GM19395 (cell line): ENCODE data around the gene PPARA.

ENCODE experiments used
- ATAC-seq: cut with Tn5 transposase; IDR thresholded peaks from one replicate; pipeline ENCODE4 v1.9.1; 2021; ENCODE audit warnings: mild to moderate bottlenecking, moderate library complexity; ENCODE audit not compliant: unreplicated experiment

PPARA gene

DNA sequence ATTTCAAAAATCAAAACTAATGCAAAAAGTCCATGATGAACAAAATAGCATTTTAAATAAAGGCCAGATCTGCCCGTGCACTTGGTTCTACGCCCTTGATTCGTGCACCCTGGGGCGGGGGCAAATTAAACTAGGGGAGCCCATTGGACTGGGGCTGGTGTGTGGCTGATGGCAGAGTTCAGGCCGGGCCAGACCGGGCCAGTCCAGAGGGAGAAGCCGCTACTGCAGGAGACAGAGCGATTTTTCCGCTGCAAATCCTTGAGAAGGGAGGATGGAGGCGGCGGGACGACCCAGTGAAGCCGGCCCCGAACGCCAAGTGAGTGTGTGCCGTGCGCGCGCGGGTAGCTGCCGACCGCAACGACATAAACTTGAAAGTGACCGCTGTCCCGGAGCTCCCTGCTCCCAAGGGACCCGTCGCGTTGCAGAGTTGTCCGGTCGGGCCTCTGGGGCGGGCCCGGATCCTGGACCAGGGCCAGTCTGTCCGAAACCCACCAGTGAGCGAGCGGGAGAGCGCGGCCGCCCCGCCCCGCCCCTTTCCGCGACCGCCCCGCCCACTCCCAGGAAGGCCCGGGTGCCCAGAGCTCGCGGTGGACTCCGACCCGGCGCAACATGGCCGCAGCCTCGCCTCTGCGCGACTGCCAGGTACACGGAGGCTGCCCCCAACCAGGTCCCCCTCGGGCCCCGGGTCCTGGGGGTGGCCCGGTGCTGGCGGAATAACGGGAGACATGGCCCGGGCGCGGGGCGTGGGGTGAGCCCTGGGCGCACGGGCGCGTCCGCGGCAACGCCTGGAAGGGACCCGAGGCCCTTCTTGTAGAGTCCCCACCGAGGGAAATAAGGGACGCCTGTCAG, 117.3 kb downstream of the PPARA start, which contains the start of gene TTC38:
Gene TTC38, plus strand, starts transcription at position 578 of the 849 bp plus-strand sequence. Its CDS starts 32 bp downstream, at position 610.
- peak; percentile 79 for ATAC-seq

GRCh38 chr22:46269564-46269963, 119.2 kb downstream of the PPARA start:
- no peak for ATAC-seq

DNA sequence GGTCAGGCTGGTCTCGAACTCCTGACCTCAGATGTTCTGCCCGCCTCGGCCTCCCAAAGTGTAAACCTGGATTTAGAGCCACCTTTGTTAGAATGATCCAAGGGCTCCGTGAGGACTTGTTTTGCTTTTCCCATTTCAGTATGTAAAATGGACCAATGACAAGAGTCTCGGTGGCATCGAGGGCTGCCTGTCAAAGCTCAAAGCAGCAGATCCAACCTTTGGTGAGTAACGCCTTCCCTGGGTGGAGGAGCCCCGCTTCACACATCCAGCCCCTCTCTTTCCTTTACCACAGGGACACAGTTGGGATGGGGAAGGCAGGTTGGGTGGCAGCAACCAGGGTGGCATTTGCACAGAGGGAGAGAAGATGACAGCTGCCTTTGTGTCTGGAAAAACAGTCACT, 121.9 kb downstream of the PPARA start:
- no peak for ATAC-seq

DNA sequence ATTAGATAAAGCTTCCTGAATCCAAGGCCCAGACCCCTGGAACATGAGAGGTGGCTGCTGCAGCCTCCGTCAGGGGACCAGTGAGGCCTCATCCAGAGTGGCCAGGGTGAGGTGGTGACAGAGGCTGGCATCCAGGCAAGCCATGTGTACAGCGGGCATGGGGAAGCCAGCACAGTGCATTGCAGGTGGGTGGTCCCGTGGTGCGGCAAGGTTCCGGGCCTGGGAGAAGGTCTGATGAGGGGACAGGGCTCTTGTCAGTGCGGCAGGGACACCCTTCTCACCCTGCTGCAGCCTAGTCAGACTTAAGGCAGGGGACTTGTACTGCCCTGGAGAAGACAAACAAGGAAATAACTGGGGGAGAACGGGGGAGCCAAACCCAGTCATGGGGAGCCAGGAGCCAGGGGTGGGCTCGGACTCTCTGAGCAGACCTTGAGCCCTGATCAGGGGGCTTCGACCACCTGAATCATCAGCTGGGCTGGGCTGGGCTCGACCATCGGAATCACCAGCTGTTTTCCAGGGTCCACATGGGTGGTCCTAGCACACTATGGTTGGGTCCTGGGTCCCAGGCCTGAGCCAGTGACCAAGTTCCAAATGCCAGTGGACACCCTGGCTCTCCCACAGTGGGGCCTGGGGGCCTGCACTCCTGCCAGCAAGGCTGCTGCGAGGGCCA, 122.6 kb downstream of the PPARA start:
- ATAC-seq, result no peak

GRCh38 chr22:46273432-46274148, 123.3 kb downstream of the PPARA start:
- ATAC-seq, result no peak

GRCh38 chr22:46274381-46274780, 124.1 kb downstream of the PPARA start:
- no peak for ATAC-seq

GRCh38 chr22:46275455-46276122, 125.3 kb downstream of the PPARA start:
- no peak for ATAC-seq

DNA sequence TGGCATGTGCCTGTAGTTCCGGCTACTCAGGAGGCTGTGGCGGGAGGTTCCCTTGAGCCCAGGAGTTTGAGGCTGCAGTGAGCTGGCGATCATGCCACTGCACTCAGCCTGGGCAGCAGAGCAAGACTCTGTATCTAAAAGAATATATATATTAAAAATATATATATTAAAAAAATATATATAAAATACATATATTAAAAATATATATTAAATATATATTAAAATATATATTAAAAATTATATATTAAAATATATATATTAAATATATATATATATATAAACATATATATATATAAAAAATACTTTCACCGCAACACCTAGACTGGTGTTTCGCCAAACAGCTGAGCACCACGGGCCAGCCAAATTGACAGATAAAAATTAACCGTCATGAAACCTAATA, 126.2 kb downstream of the PPARA start:
- no peak for ATAC-seq

- ATAC-seq, result no peak
Measured at GRCh38 chr22:46278656-46279645, 128.6 kb downstream of the PPARA start.

DNA sequence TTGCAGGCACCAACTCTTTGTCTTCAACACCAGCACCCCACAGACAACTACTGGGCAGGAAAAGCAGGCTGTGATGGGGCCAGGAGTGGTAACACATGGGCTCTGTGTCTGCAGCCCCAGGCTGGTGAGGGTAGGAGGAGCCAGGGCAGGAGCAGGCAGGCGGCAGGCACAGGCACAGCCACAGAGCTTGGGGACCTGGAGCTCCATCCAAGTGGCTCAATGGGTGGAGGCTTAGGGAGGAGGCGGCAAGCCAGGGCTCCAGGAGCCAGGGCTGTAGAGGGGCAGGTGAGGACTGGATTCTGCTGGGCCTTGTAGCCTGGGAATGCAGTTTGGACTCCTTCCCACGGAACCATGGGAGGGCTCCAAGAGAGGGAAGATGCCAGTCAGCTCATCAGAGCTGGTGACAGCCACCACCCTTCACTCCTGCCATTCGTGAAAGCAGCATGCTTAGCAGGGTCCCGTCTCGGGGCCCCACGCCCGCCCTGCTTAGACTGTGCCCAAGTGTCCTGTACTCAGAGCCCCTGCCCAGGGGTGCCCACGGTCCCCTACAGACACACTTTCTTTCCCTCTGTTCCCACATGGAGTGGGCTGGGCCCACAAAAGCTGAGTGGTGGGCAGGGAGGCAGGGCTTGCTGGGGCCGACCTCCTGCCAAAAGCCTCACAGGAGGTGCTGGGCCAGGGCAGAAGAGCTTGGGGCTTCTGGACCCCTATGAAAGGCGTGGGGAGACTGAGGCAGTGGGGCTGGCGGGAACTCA, 129.9 kb downstream of the PPARA start:
- no peak for ATAC-seq

- ATAC-seq, result no peak
Measured at GRCh38 chr22:46280999-46281623, 130.8 kb downstream of the PPARA start.

DNA sequence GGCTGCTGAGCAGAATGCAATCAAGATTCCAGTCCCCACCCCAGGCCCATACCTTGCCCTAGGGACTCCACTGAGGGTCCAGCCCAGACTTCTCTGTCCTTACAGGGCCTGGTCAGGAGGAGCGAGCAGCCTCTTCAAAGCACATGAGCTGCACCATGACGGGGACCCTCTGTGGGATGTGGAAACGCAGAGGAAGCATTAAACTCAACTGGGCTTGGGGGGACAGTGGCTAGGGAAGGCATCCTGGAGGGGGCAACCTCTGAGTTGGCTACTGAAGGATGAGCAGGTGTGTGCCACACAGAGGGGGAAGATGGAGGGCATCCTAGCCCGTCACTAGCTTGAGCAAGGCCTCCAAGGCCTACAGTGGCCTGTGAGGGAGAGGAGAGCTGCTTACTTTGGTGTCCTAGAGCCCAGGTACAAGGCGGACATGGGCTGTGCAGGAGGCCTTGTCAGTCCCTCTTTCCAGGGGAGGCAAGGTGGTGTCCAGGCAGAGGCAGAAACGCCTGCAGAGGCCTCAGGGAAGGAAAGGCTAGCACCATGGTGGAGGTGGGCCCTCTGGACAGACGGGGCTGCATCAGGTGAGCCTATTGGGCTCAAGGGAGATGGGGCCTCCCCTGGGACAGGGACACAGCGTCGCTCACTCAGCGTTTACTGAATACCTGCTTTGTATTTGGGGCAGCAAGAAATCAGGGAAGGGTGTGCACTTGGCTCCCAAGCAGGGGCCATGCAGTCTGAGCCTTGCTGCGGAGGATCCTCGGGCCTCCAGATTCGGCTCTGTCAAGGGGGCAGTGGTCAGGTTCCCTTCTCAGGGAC, 131.7 kb downstream of the PPARA start:
- no peak for ATAC-seq

DNA sequence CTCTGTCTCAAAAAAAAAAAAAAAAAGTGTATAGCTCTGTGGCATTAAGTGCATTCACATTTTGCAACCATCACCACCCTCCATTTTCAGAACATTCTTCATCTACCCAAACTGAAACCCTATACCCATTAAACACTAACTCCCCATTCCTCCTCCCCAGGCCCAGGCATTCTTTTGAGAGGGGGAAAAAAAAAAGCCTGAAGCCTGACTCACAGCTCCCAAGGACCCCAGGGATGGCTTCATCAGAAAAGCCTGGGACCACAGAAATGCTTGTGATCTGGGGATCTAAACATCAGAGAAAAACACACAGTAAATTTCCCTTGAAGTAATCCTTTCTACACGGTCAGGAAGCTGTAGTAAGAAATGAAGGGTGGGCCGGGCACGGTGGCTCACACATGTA, 135.7 kb downstream of the PPARA start:
- no peak for ATAC-seq

GRCh38 chr22:46286941-46287872, 136.9 kb downstream of the PPARA start:
- ATAC-seq, result no peak

DNA sequence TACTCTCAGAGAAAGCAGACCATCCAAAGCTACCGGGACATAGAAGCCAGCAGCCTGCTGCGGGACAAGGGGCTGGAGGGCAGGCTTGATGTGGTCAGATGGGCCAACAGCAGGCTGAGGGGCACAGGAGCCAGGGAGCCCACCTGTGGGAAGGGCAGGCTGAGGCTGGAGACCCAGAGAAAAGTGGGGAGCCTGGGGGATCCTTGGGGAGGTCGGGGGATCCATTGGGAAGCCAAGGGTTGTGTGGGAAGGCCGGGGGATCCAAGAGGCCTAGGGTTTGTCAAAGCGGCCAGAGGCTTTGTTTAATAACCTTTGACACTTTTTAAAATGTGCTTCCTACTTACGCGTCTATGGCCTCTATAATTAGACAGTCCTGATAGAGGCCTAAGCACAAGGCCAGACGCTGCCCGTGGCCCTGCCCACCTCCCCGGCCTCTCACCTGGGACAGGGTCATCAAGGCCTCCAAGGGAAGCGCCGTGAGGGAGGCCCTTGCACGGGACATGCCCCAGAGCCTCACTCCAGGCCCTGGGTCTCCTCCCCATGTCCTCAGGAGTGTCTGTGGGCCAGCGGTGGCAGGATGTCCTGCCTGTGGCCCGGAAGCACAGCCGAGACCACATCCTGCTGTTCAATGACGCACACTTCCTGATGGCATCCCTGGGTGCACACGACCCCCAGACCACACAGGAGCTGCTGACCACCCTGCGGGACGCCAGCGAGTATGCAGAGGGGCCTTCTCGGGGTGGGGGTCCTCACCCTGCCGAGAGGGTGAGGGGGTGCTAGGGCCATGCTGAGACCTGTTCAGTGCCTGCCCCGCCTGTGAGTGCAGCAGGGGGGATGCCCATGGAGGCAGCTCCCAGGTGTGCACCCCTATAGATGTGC, 137.8 kb downstream of the PPARA start:
- ATAC-seq, result peak; percentile 71

GRCh38 chr22:46288846-46289243, 138.5 kb downstream of the PPARA start:
- ATAC-seq, result no peak
